ENCODE results near the gene CTIF.
"Not testable (repeated sequence)": the region's sequence is repeated elsewhere in the genome, so short reads cannot be mapped to it uniquely, and the experiment has no call there.

The CTIF gene

DNA sequence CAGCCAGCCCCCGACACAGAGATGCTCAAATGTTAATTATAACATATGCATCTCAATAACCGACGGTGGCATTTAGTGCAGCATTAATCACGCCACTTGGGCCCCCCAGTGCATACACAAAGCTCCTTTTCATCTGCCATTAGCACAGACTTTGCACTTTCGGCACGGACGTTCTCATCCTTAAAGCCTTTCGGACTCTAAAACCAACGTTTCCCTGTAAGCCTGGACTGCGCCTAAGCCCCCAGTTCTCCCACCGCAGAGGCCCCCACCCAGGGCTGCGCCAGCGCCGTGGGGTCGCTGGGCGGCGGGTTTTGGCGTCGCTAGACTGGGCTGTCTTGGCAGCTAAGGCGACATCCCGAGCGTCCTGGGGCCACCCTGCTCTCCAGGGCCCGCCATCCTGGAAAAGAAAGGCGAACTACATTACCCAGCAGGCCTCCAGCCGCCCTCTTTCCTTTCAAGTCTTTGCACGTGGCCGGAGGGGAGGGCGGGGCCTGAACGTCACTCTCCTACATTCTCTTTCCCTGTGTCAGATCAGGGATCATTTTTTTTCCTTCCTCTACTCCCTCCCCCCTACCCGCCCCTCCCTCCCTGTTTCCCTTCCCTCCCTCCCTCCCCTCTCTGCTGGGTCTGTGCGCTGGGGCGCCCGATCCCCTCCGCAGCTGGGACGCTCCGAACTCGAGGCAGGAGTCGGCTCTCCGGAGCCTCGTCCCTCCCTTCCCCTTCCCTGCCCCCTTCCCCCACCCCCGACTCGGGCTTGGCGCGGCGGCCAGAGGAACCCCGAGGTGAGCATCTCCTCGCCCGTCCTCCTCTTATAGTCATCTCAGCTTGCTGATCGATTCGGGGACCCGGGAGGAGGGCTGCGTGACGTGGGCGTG lies at the start of gene CTIF:
TSS of gene CTIF (plus strand) at position 501 of the 875 bp plus-strand sequence. CDS start 80,535 bp downstream, outside the sequence.
- DNase-seq (ENCODE audit: low spot score): peak; percentile 69

DNA sequence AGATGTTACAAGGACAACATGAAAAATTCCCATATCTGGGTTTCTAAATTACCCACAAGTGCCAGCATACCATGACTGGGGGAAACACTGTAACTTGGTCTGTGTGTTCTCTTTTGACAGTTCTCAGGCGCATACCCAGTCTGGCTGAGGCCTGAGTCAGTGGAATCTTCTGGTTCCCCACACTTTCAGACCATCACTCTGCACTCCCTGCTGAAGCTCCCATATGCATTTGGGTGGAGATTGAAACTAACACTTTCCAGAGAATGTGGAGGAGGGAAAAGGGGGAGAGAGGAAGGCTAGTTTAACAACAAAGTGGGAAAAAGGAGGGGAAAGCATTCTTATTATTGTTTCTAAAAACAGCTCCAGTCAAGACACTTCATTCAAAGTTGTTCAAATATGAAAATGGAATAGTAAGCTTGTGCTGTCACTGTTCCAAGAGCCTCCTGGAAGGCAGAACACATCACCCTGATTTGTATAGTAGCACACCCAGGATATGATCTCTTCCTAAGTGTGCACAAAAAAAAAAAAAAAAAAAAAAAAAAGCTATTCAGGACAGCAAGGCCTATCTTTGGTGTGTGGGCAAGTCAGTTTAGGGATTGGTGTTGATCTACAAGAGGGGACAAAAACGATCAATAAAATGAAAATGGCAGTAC lies 48.1 kb upstream of the CTIF start:
- DNase-seq (ENCODE audit: low spot score): no peak

DNA sequence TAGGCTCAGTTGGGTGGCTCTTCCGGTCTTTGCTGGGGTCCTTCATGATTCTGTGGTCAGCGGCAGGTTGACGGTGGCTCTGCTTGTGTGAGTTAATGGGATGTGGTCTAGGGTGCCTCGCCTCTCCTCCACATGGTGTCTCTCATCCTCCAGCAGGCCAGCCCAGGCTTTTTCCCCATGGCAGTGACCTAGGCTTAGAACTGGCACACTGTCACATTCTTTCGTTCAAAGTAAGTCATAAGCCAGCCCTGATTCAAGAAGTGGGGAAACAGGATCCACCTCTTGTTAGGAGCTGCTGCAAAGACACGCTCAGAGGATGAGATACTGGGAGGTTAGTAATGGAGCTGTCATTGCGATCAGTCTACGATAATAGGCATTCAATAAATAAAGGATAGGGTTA lies 46.0 kb upstream of the CTIF start:
- no peak for DNase-seq (ENCODE audit: low spot score)

DNA sequence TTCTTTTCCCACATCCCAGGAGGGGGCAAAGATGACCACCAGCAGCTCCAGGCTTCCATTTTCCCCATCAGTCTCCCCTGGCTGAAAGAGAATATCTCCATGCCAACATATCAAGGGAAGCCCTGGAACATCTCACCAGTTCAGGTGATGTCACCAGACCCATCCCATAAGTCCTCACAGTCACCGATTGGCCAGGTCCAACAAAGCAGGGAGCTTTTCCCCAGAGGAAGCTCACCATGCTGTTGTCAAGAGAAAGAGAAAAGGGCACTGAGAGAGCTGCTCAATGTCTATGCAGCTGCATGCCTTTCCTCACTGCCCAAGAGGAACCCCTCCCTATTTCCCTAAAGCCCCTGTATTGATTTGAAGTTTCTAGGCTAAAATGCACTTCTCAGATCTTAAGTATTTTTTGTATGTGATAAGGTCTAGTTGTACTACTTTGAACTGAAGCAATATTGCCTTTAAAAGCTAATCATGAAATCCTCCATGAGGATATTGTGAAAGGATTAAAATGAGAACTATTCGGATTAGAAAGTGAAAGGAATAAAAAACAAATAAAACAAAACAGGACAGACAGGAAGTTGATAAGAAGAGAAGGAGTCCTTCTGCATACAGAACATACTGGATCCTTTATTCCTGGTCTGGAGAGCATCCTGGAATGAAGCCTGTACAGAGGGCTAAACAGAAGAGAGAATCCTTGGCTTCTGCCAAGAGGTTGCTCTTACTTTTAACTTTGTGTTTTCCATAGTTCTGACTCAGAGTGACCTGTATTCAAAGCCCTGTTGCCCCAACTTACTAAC lies 45.2 kb upstream of the CTIF start:
- no peak for DNase-seq (ENCODE audit: low spot score)

DNA sequence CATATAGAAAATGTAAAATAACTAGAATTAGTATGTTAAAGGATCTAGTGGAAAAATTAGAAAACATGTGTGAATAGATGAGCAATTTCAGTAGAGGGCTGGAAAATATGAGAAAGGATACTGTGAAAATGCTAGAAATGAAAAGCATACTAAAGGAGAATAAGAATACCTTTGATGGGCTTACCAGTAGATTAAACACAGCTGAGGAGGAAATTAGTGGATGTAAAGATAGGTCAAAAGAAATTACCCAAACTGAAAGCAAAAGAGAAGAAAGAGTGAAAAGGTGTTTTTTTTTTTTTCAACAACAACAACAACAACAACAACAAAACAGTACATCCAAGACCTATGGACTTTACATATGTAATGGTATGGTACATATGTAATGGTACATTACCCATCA lies 41.0 kb upstream of the CTIF start:
- DNase-seq (ENCODE audit: low spot score): no peak

GRCh38 chr18:48500517-48500916 lies 38.3 kb upstream of the CTIF start:
- no peak for DNase-seq (ENCODE audit: low spot score)

DNA sequence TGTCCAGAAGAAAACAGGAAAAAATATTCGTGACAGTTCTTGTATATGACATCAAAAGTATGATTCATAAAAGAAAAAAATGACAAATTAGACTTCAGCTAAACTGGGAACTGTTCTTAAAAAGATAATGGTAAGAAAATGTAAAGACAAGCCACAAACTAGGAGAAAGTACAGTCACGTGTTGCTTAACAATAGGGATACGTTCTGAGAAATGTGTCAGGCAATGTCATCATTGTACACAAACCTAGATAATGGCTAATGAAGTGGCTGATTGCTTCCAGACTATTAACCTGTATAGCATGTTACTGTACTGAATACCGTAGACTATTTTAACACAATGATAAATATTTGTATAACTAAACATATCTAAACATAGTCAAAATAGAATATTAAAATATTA lies 35.9 kb upstream of the CTIF start:
- DNase-seq (ENCODE audit: low spot score): no peak

- no peak for DNase-seq (ENCODE audit: low spot score)
Observed at GRCh38 chr18:48504819-48505218, 34.0 kb upstream of the CTIF start.

DNA sequence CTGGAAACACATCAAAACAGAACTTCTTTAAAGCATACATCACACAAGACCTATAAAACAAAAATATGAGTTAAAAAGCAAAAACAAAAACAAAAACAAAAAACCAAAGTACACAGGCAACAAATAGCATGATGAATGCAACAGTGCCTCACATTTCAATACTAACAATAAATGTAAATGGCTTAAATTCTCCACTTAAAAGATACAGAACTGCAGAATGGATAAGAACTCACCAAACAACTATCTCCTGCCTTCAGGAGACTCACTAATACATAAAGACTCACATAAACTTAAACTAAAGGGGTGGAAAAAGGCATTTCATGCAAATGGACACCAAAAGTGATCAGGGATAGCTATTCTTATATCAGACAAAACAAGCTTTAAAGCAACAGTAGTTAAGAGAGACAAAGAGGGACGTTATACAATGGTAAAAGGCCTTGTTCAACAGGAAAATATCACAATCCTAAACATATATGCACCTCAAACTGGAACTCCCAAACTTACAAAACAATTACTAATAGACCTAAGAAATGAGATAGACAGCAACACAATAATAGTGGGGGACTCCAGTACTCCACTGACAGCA lies 31.8 kb upstream of the CTIF start:
- DNase-seq (ENCODE audit: low spot score): not testable (repeated sequence)

GRCh38 chr18:48512498-48512897 lies 26.3 kb upstream of the CTIF start:
- not testable (repeated sequence) for DNase-seq (ENCODE audit: low spot score)

DNA sequence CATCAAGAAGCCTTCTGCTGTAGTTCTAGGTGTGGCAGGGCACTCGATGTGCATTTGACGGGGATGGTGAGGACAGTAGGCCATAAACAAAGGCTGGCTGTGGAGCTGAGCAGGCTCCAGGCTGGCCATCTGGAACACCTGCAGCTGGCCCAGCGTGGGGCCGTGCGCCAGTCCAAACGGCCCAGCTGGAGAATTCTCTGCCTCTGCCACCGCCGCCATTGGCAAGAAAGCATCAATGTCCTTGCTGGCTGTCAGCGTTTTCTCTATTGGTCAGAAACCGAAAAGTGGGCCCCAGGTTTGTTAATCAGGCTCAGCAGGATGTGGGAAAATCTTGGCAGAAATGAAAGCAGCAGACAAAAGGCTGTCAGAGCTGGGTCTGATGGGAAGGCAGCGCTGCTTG lies 24.0 kb upstream of the CTIF start:
- no peak for DNase-seq (ENCODE audit: low spot score)

DNA sequence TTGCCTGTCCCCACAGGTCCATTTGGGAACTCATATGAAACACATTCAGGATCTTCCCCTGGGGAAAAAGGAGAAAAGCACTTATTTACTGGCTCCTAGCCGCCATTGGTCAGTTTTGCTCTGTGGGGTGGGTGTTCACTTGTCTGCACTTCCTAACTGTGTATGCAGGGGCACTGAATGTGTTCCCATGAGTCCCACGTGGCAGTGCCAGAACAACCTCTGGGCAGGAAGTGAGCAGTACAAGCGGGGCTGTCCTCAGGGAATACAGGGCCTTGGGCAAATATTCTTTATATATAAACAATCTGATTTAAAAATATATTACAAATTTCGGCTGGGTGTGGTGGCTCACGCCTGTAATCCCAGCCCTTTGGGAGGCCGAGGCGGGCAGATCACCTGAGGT lies 21.8 kb upstream of the CTIF start:
- no peak for DNase-seq (ENCODE audit: low spot score)

DNA sequence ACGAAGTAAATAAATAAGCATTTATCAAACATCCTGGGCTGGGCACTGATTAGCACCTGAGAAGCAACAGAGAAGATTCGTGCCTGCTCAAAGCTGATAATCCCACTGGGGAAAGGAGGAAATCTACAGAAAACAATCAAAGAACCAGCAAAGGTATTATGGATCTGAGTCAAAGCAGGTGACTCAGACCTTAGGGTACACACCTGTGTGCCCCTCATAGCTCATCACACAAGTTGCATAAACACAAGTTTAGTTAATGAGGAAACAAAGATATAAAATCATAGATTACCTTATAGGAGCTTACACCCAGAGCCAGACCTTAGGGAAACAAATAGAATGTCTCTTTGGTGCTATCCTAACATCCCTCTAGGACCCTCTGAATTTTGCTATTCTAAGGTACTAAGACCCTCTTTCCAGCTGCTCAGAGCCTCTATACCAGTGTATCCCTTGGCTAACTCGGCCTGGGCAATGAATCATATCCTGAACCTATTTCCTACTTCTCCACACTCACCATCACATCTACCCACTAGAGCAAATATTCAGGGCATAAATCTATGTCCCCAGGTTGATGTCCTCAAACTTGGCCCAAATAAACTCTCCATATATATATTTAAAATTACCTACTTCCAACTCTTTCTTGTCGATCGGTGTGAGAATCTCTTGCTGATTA lies 19.3 kb upstream of the CTIF start:
- no peak for DNase-seq (ENCODE audit: low spot score)

- DNase-seq (ENCODE audit: low spot score): no peak
Observed at GRCh38 chr18:48521723-48522122, 17.1 kb upstream of the CTIF start.

- DNase-seq (ENCODE audit: low spot score): no peak
Observed at GRCh38 chr18:48525671-48526070, 13.2 kb upstream of the CTIF start.

GRCh38 chr18:48527461-48527860 lies 11.4 kb upstream of the CTIF start:
- no peak for DNase-seq (ENCODE audit: low spot score)

DNA sequence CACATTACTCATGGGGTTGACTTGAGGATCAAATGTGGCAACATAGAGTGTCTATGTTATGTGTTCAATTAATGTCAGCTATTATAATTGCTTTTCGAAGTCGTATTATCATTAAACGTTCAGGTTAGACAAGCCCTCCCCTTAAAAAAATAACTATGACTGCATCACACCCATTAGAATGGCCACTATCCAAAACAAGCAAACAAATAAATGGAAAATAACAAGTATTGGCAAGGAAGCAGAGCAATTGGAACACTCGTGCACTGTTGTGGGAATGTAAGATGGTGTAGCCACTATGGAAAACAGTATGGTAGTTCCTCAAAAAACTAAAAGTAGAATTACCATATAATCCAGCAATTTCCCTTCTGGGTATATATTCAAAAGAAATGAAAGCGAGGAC lies 10.0 kb upstream of the CTIF start:
- no peak for DNase-seq (ENCODE audit: low spot score)

DNA sequence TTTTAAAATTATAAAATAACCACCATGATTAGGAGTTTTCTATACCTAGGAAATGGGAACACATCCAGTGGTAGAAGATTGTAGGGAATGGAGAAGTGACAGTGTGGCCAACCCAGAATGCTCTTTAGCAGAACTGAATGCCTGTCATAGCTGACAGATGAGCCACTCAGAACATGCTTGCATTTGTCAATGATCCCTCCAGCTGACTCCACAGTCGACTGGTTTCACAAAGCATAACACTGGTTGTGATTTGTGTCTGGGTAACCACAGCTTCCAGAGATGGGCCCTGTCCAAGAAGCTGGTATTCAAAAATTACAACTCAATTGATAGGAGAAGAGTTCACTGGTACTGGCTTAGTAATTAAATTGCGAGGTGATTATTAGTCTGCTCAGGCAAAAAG lies 9.0 kb upstream of the CTIF start:
- no peak for DNase-seq (ENCODE audit: low spot score)

DNA sequence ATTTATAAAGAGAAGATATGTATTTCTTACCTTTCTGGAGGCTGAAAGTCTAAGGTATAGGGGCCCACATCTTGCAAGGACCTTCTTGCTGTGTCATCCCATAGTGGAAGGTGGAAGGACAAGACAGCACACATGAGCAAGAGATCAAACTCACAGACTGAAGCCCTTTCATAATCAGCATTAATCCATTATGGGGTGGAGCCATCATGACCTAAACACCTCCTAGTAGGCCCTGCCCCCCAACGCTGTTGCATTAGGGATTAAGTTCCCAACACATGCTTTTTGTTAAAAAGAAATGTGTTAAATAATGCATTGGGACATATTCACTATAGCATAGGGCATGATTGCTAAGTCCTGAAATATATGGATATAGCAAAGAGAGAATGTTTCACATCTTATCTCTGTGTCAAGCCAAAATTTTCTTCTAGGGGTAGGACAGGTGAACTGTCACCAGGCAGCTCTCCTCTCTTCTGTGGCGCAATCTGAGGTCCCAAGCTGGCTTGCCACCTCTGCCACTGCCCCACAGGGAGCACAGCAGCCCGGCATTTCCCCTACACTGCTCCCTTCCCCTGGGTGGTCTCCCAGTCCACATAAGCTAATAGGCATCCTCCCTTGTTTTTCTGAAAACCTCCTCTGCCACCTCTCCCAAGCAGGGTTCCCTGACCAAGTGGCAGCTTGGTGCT lies 8.3 kb upstream of the CTIF start:
- no peak for DNase-seq (ENCODE audit: low spot score)

GRCh38 chr18:48531082-48531403 lies 7.8 kb upstream of the CTIF start:
- DNase-seq (ENCODE audit: low spot score): no peak

DNA sequence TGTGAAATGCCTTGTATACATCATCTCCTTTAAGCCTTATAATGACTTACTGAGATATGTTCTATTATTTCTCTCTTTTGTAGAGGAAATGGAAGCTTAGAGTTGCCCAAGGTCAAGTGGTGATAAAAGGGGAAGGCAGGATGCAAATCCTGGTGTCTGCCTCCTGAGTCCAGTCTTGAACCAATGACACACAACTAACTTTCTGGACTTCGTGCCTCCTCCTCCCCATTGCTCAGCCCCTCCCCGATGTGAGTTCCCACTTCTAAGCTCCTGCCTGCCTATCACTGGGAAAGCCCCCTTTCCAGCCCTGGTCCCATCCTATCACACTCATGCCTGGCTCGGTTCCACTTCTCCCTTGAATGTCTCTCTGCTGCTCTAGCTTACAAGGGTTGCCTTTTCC lies 6.9 kb upstream of the CTIF start:
- no peak for DNase-seq (ENCODE audit: low spot score)

All from hematopoietic multipotent progenitor cell treated with erythropoietin and hydrocortisone succinate and interleukin-3 and kit ligand, for 15 days (in vitro differentiated cells).